ES-I3 (cell line): ENCODE measurements around the gene CIB2.

Experiments used
- H3K36me3 ChIP-seq: 2 replicates; pipeline ENCODE4 v1.6.1; 2013; ENCODE audit warnings: mild to moderate bottlenecking, low read length, control low read depth, moderate library complexity; ENCODE audit not compliant: insufficient read depth
- H3K4me1 ChIP-seq: 2 replicates; pipeline ENCODE4 v1.6.1; 2013; ENCODE audit warnings: mild to moderate bottlenecking, control low read depth, low read length; ENCODE audit not compliant: insufficient read depth
- H3K9ac ChIP-seq: 2 replicates; pipeline ENCODE4 v1.6.1; 2013; ENCODE audit warnings: low read depth, mild to moderate bottlenecking, low read length, moderate library complexity
- H3K9me3 ChIP-seq: 2 replicates; pipeline ENCODE4 v1.6.1; 2013; ENCODE audit warnings: mild to moderate bottlenecking, low read length, moderate library complexity; ENCODE audit not compliant: control insufficient read depth, insufficient read depth

The CIB2 gene

DNA sequence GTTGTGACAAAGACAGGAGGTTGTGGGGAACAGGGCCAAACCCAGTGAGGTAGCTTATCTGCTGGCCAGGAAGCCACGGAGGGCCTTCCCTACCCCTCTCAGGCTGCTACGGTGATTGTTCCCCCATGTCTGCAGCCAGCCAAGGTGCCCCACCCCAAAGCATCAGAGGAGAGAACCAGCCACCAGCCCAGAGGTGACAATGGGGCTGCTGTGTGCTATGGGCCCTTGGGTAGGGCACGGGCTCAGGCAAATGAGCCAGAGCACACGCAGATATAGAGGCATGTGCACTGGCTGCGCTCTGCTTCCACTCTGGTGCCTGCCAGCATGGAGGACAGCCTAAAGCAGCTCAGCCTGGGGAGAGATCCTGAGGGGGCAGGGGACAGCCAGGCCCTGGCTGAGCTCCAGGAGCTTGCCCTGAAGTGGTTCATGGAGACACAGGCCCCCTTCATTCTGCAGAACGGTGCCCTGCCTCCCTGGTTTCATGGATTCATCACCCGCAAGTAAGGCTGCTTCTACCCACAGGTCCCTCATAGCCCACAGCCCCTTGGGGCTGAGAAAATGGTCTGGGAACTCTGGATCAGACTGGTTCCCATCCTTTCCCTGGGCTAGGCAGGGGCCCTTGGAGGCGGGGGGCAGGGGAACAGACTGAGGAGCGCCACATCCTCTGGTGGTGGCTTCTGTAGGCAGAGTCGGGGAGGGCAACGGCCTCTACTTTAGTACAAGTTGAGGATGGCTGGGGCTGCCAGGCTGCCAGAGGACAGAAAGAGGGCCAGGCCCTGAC, 38.8 kb downstream of the CIB2 start, which contains the start of gene SH2D7:
Gene SH2D7, plus strand, starts transcription at position 301 of the 781 bp plus-strand sequence. Its CDS starts 24 bp downstream, at position 325.
- H3K36me3 ChIP-seq: no peaks in the 10 kb centered on the region
- H3K9me3 ChIP-seq: no peaks in the 10 kb centered on the region
- H3K4me1 ChIP-seq: peaks cover 7% of the 10 kb centered on the region; the same call in 1 of the 2 replicates
- no peak within 1 kb of the TSS for H3K9ac ChIP-seq

DNA sequence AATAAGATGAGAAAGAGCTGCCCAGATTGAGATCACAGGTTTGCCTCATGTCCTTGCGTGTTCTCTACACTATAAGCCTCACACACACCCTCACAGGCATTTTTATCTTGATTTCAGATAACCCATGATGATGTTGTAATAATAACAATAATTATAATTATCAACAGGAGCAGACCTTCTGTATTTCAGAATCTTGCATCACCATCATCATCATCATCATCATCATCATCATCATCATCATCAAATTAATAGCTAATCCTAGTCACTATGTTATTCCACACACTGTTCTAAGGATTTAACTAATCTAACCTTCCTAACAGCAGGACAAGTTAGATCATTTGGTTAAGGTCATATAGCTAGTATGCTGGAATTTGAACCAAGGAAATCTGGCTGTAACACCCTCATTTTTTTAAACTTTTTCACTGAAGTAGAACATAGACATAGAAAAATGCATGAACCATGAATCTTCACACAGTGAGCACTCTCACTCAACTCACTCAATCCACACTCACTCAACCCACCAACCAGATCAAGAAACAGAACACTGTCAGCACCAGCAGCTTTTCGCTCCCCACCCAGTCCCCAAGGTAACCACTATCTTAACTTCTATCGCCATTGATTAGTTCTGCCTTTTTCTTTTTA, 40.7 kb downstream of the CIB2 start:
- Histone ChIP-seq H3K9me3 (no peaks in the 10 kb centered on the region), H3K9ac (no peak overlapping the region), H3K36me3 (no peaks in the 10 kb centered on the region), H3K4me1 (peaks cover 7% of the 10 kb centered on the region; the same call in 1 of the 2 replicates)

DNA sequence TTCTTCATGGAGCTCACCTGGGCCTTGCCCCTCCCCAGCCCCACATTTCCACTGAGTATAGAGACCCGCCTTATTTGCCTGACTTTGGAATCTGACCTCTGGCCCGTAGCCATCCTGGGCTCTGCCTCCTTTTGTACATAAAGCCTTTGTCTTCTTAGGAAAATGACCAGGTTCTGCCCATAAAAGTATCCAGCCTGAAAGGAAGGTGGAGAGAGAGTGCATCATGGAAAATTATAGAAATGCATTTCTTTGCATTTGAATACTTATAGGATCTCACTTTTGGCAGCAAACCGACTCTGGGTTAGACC, 42.5 kb downstream of the CIB2 start:
- peaks cover 7% of the 10 kb centered on the region; the same call in 1 of the 2 replicates for H3K4me1 ChIP-seq
- H3K9me3 ChIP-seq: no peaks in the 10 kb centered on the region
- no peaks in the 10 kb centered on the region for H3K36me3 ChIP-seq
- no peak overlapping the region for H3K9ac ChIP-seq

DNA sequence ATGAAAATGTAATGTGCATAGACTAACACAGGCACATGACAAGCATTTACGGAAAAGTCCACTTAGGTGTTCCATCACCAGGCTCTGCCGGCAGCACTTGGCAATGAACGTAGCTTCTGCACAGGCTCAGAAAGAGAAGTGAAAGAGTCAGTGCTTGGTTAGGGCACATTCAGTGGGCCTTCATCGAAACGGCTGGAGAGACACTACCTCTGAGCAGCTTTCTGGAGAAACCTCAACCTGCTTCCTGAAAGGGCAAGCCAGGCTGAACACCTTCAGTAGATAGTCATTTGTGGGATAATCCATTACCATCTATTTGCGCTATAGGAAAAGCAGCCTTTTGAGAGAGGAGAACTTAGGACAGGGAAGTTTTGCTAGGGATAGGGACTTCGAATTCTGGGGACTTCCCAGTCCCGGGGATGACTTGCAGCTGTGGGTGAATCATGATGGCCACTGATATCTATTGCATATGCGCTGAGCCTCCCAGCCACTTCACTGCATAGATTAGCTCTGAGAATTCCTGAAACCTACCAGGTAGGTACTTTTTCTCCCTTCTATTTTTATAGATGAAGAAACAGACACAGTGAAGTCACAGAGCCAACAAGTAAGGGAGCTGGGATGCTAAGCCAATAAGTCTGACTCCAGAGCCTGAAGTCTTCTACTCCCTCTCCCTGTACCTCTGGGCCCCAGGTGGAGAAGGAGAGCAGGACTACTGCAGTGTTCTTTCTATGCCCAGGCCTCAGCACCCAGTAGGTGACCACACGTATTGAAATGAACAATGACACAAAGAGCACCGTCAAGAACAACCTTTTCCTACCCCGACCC, 43.1 kb downstream of the CIB2 start:
- Histone ChIP-seq H3K9ac (no peak overlapping the region), H3K4me1 (peaks cover 7% of the 10 kb centered on the region; the same call in 1 of the 2 replicates), H3K36me3 (no peaks in the 10 kb centered on the region), H3K9me3 (no peaks in the 10 kb centered on the region)

DNA sequence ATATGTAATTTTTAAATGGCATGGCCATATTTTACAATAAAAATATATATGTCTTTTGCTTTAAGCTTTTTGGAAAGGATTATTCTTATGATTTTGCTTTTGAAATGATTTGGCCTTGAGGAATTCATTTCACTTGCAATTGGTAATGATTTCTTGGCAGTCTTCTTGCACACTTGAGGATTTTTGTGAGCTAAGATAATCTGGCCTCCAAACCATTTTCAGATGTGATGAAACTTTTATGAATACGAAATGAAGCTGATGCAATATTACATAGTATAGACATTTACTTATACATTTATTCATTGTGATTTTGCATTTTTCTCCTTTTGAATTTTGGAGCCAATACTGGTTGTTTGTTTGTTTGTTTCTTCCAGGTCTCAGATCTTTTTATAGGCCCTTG, 45.3 kb downstream of the CIB2 start:
- no peak overlapping the region for H3K9ac ChIP-seq

DNA sequence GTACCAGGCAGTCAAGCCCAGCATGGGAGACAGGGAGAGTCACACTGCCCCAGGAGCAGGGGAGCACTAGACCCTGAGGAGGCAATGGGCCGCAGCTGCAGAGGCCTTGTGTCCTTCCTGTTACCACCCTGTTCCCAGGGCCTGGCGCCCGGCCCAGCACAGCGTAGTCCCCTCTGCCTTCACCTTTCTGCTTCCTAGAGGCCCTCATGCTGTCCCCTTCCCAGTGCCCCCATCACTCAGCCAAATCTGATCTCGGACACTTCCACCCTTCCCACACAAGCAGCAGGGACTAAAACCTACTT, 46.8 kb downstream of the CIB2 start:
- Histone ChIP-seq H3K36me3 (no peaks in the 10 kb centered on the region), H3K9me3 (no peaks in the 10 kb centered on the region), H3K9ac (no peak overlapping the region), H3K4me1 (peaks cover 7% of the 10 kb centered on the region; the same call in 1 of the 2 replicates)

More for the DNA sequence above, 45.3 kb downstream of the CIB2 start:
- Histone ChIP-seq H3K9me3 (no peaks in the 10 kb centered on the region), H3K36me3 (no peaks in the 10 kb centered on the region), H3K4me1 (peaks cover 7% of the 10 kb centered on the region; the same call in 1 of the 2 replicates)

DNA sequence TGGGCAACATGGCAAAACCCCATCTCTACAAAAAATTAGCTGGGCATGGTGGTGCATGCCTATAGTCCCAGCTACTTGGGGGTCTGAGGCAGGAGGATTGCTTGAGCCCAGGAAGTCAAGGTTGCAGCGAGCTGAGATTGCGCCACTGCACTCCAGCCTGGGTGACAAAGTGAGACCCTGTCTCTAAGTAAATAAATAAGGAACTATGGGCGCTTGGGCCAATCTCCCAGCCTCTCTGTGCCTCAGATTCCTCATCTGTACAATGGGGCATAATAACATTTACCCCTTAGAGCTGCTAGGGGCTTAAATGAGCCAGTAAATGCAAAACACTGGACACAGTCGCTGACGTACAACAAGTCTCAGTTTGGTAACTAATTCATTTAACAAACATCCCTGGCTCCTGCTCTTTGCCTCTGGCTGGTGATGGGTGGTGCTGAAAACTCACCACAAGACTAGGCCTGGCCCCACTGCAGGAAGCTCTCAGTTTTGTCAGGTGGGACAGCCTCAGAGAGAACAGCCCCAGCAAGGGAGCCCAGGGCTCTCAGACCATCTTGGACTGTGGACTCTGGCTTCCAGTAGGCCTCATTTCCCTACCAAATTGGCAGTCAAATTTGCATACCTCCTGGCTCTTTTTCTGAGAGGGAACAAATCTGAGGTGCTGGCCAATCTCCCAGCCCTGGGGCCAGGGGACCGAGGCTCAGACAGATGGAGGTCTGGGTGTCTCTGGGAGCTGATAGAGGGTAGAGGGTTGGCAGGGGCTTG, 47.4 kb downstream of the CIB2 start:
- Histone ChIP-seq H3K36me3 (no peaks in the 10 kb centered on the region), H3K4me1 (peaks cover 7% of the 10 kb centered on the region; the same call in 1 of the 2 replicates), H3K9ac (no peak overlapping the region)

DNA sequence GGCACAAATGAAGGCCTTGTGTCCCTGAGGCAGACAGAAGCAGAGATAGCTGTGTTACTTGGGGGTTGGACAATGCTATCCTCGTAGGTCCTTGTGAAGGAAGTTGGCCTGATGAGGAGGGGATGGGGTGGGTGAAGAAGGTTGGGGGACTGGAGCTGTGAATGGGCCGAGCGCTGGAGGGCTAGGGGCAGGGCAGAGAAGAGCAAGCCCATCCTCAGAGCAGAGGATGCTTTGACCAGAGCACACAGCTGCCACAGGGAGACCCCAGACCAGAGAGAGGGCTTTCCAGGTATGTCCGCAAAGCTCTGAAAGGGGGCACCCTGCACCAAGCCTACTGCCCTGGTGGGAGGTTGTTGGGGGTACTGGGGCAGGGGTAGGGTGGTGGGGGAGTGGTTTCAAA, 48.1 kb downstream of the CIB2 start:
- Histone ChIP-seq H3K4me1 (peaks cover 3% of the 10 kb centered on the region; the same call in 1 of the 2 replicates), H3K9ac (no peak overlapping the region), H3K9me3 (no peaks in the 10 kb centered on the region), H3K36me3 (no peaks in the 10 kb centered on the region)

More for the DNA sequence above, 47.4 kb downstream of the CIB2 start:
- H3K9me3 ChIP-seq: no peaks in the 10 kb centered on the region

DNA sequence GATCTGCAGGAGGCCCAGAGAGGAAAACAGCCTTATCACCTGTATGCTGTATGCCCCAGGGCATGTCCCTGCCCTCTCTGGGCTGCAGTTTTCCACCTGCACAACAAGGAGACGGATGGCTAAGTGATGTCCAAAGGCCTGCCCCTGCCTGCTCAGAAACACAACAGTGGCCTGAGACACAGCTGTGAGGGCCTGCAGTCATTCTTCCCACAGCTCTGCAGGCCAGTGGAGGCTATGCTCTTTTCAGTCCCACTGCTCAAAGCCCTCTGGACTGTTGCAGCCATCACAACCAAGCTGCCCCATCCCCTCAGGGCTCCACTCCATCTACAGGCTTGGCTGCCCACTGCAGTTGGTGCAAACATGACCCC, 48.5 kb downstream of the CIB2 start:
- H3K36me3 ChIP-seq: no peaks in the 10 kb centered on the region
- no peak overlapping the region for H3K9ac ChIP-seq
- H3K9me3 ChIP-seq: no peaks in the 10 kb centered on the region
- H3K4me1 ChIP-seq: no peaks in the 10 kb centered on the region

DNA sequence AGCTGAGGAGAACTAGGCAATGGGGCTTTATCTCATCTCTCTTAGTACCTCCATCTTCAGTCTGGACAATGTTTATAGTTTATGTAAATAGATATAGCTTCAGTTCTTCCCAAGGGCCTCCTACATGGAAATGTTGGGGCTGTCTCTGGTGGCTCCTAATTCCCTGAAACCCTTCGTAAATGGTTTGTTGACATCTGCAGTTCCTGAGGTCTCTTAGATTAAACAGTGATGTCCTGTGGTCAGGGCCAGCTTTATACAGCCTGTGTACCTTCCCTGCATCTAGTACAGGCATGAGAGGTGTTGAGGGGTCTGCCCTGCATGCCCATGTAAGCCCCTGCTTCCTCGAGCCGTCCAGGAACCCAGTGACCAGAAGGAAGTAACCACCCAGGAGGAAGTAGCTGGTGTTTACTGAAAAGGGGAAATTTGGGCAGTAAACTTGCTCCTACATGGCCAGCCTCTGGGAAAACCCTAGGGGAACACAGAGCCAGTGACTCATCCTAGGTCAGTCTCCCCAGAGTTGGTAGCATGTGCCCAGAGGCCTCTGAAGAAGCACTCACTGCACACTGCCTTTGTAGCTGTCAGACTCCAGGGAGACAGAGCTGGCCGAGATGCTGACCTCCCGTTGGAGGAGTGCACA, 49.0 kb downstream of the CIB2 start:
- Histone ChIP-seq H3K9me3 (no peaks in the 10 kb centered on the region), H3K4me1 (no peaks in the 10 kb centered on the region), H3K36me3 (no peaks in the 10 kb centered on the region), H3K9ac (no peak overlapping the region)

DNA sequence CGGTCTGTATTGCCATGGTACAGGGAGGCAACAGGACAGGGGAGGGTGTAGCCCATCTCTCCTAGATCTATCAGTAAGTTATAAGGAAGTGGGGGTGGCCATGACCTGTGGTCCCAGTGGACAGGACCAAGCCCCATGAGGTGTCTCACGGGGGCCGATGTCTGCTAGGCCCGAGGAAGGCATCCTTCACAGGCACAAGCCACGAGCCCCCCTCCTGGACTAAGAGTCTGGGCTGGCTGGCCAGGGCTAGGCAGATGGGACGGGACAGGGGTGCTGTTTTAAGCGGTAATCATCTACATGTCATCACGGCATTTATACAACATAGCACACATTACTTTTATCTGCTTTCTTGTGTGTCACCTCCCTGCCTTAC, 51.2 kb downstream of the CIB2 start:
- Histone ChIP-seq H3K9me3 (no peaks in the 10 kb centered on the region), H3K4me1 (0 out of 2 replicates have a peak, but pooled peaks cover 4% of the 10 kb centered on the region), H3K9ac (no peak overlapping the region), H3K36me3 (no peaks in the 10 kb centered on the region)

DNA sequence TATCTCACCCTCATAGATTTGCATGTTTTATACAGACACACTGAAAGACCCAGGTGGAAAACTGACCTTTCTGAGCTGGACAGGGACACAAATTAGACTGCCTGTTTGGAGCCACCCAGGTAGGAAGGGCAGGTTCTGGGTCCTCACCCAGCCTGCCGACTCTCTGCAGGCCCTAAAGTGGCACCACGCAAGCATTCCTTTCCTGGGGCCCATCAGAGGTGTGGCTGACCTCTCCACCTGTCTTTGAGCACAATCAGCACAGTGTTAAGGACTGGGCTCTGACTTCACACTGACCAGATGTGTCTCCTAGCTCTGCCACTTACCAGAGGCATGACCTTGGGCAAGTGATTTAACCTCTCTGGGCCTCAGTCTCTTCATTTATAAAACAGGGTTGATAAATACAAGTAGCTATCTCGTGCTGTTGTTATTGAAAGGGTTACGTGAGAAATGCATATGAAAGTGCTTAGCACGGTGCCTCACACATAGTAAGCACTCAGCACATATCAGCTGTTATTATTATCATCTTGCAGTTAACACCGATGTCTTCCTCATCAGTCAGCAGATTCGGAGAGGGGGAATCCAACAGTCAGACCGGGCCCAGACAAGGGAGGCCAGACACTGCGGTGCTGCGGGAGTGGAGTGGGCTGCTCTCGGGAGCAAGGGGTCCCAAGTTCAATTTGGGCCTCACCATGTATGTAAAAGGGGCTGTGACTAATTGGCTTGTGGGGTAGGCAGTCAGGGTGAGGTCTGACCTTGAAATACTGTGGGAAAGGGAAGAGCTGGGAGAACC, 51.8 kb downstream of the CIB2 start:
- Histone ChIP-seq H3K4me1 (0 out of 2 replicates have a peak, but pooled peaks cover 4% of the 10 kb centered on the region), H3K9me3 (no peaks in the 10 kb centered on the region), H3K9ac (no peak overlapping the region), H3K36me3 (no peaks in the 10 kb centered on the region)

DNA sequence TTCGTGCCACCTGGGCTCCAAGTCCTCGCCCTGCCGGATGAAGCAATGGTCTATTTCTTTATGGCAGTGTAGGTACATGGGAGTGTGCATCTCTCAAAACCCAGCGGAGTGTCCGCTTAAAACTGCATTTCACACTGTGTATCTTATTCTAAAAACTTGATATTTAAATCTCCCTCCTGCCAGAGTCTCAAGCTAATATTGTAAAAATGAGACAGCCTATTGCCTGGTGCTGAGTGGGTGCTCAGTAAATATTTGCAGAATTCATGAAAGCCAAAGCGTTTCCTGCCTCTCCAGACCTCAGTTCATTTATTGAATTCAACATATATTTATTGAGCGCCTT, 53.4 kb downstream of the CIB2 start:
- H3K9me3 ChIP-seq: no peaks in the 10 kb centered on the region
- H3K36me3 ChIP-seq: no peaks in the 10 kb centered on the region
- peak overlapping the region; percentile 63; the same call in 1 of the 2 replicates for H3K9ac ChIP-seq
- 0 out of 2 replicates have a peak, but pooled peaks cover 4% of the 10 kb centered on the region for H3K4me1 ChIP-seq
